H9 (cell line): ENCODE data around the gene UNC5C. TPM values are rescaled to one million over a fixed set of nuclear protein-coding genes. Genes with fewer than 3 reads are reported as not detected.

Experiments
- DNase-seq: peaks from one replicate; pipeline ENCODE4 v3.0.0-alpha.2; 2017
- H2AFZ ChIP-seq: one replicate; pipeline ENCODE4 v1.6.1; 2013; ENCODE audit warnings: mild to moderate bottlenecking, low read length, control low read depth, moderate library complexity
- H2AK5ac ChIP-seq: 2 replicates; pipeline ENCODE4 v1.6.1; 2013; ENCODE audit warnings: low read length, control low read depth, mixed read lengths; ENCODE audit not compliant: insufficient read length
- H2BK120ac ChIP-seq: one replicate; pipeline ENCODE4 v1.6.1; 2013; ENCODE audit warnings: low read depth, mild to moderate bottlenecking, low read length, control low read depth, inconsistent platforms; ENCODE audit not compliant: poor library complexity, severe bottlenecking
- H2BK12ac ChIP-seq: 2 replicates; pipeline ENCODE4 v1.6.1; 2013; ENCODE audit warnings: low read length, control low read depth, mixed read lengths, low read depth; ENCODE audit not compliant: insufficient read length
- H2BK15ac ChIP-seq: 2 replicates; pipeline ENCODE4 v1.6.1; 2013; ENCODE audit warnings: low read depth, low read length, control low read depth
- H2BK20ac ChIP-seq: one replicate; pipeline ENCODE4 v1.6.1; 2013; ENCODE audit warnings: low read depth, mild to moderate bottlenecking, low read length, control low read depth, inconsistent platforms; ENCODE audit not compliant: poor library complexity, severe bottlenecking
- H2BK5ac ChIP-seq: 2 replicates; pipeline ENCODE4 v1.6.1; 2013; ENCODE audit warnings: low read length, control low read depth, mixed read lengths; ENCODE audit not compliant: insufficient read length
- H3K14ac ChIP-seq: 2 replicates; pipeline ENCODE4 v1.6.1; 2013; ENCODE audit warnings: low read length, control low read depth; ENCODE audit not compliant: insufficient read depth
- H3K18ac ChIP-seq: 2 replicates; pipeline ENCODE4 v1.6.1; 2013; ENCODE audit warnings: low read depth, mild to moderate bottlenecking, mixed read lengths, low read length, control low read depth; ENCODE audit not compliant: insufficient read length
- H3K23ac ChIP-seq: 2 replicates; pipeline ENCODE4 v1.6.1; 2013; ENCODE audit warnings: low read length, control low read depth, mixed read lengths, low read depth; ENCODE audit not compliant: insufficient read length
- H3K23me2 ChIP-seq: 2 replicates; pipeline ENCODE4 v1.6.1; 2013; ENCODE audit warnings: low read depth, mild to moderate bottlenecking, mixed read lengths, low read length, control low read depth; ENCODE audit not compliant: insufficient read length, poor library complexity, severe bottlenecking
- H3K27ac ChIP-seq: 2 replicates; pipeline ENCODE4 v1.5.1; 2013; ENCODE audit warnings: low read length, control low read depth, mixed read lengths, low read depth; ENCODE audit not compliant: insufficient read length
- H3K27me3 ChIP-seq: 2 replicates; pipeline ENCODE4 v1.6.1; 2013; ENCODE audit warnings: low read length, control low read depth, inconsistent platforms; ENCODE audit not compliant: insufficient read depth
- H3K4ac ChIP-seq: 2 replicates; pipeline ENCODE4 v1.6.1; 2013; ENCODE audit warnings: low read depth, mild to moderate bottlenecking, control low read depth, inconsistent platforms, low read length, moderate library complexity
- H3K4me1 ChIP-seq: 2 replicates; pipeline ENCODE4 v1.6.1; 2013; ENCODE audit warnings: low read length, control low read depth, inconsistent platforms; ENCODE audit not compliant: insufficient read depth
- H3K4me2 ChIP-seq: 2 replicates; pipeline ENCODE4 v1.6.1; 2013; ENCODE audit warnings: low read length, control low read depth, mixed read lengths; ENCODE audit not compliant: insufficient read length, insufficient read depth
- H3K56ac ChIP-seq: 2 replicates; pipeline ENCODE4 v1.6.1; 2013; ENCODE audit warnings: low read depth, mild to moderate bottlenecking, mixed read lengths, low read length, control low read depth; ENCODE audit not compliant: insufficient read length
- H3K79me1 ChIP-seq: 2 replicates; pipeline ENCODE4 v1.6.1; 2013; ENCODE audit warnings: low read depth, mild to moderate bottlenecking, moderate library complexity, low read length, control low read depth, inconsistent platforms; ENCODE audit not compliant: insufficient read depth, poor library complexity, severe bottlenecking
- H3K79me2 ChIP-seq: 2 replicates; pipeline ENCODE4 v1.6.1; 2013; ENCODE audit warnings: low read length, control low read depth, inconsistent platforms; ENCODE audit not compliant: insufficient read depth
- H3K9ac ChIP-seq: 2 replicates; pipeline ENCODE4 v1.6.1; 2013; ENCODE audit warnings: low read length, control low read depth, mixed read lengths; ENCODE audit not compliant: insufficient read length; ENCODE audit errors: extremely low read depth
- H3K9me3 ChIP-seq: one replicate; pipeline ENCODE4 v1.6.1; 2013; ENCODE audit warnings: low read depth, low read length, inconsistent platforms; ENCODE audit not compliant: control insufficient read depth
- H3T11ph ChIP-seq: one replicate; pipeline ENCODE4 v1.6.1; 2013; ENCODE audit warnings: mild to moderate bottlenecking, low read length, control low read depth, inconsistent platforms
- H4K20me1 ChIP-seq: one replicate; pipeline ENCODE4 v1.6.1; 2013; ENCODE audit not compliant: control insufficient read depth, insufficient read length, insufficient read depth
- H4K5ac ChIP-seq: 2 replicates; pipeline ENCODE4 v1.6.1; 2013; ENCODE audit warnings: low read depth, mild to moderate bottlenecking, mixed read lengths, low read length, control low read depth; ENCODE audit not compliant: insufficient read length
- H4K8ac ChIP-seq: replicated peaks from 2 replicates; pipeline ENCODE4 v1.6.1; 2013; ENCODE audit warnings: low read length, control low read depth, mixed read lengths, low read depth; ENCODE audit not compliant: insufficient read length
- H4K91ac ChIP-seq: 2 replicates; pipeline ENCODE4 v1.6.1; 2013; ENCODE audit warnings: low read depth, mild to moderate bottlenecking, moderate library complexity, mixed read lengths, low read length, control low read depth; ENCODE audit not compliant: insufficient read length
- H3K27ac Mint-ChIP-seq, 3 experiments: 2 replicates in 2 of 3; 3 replicates in 1 of 3; pipeline ENCODE4 v1.8.0; 2020 to 2021; ENCODE audit warnings: mixed read lengths in 3 of 3, mild to moderate bottlenecking in 1 of 3, moderate library complexity in 1 of 3
- H3K27me3 Mint-ChIP-seq: 2 replicates; pipeline ENCODE4 v1.8.0; 2021; ENCODE audit warnings: low read depth, mild to moderate bottlenecking, moderate library complexity, mixed read lengths
- H3K36me3 Mint-ChIP-seq, 3 experiments: 2 replicates in 2 of 3; 3 replicates in 1 of 3; pipeline ENCODE4 v1.8.0; 2020 to 2021; ENCODE audit warnings: low read depth in 3 of 3, mixed read lengths in 3 of 3; ENCODE audit not compliant: insufficient read depth in 1 of 3
- H3K4me1 Mint-ChIP-seq, 2 experiments: 2 replicates each; pipeline ENCODE4 v1.8.0; 2020; ENCODE audit warnings: mixed read lengths in 2 of 2
- H3K4me3 Mint-ChIP-seq, 2 experiments: 2 replicates in 1 of 2; 3 replicates in 1 of 2; pipeline ENCODE4 v1.8.0; 2020 to 2021; ENCODE audit warnings: mild to moderate bottlenecking in 2 of 2, mixed read lengths in 2 of 2, moderate library complexity in 1 of 2
- H3K9me3 Mint-ChIP-seq, 2 experiments: 2 replicates in 1 of 2; 3 replicates in 1 of 2; pipeline ENCODE4 v1.8.0; 2020; ENCODE audit warnings: mild to moderate bottlenecking in 2 of 2, mixed read lengths in 2 of 2, moderate library complexity in 1 of 2
- total RNA-seq: library from RNA; stranded (reverse); gene quantifications from 2 replicates; pipeline ENCODE4 v1.2.1, GENCODE V29; 2021
- TF ChIP-seq, protein P1 (sequence below): fragments of 200-600 bp; sonication (generic); conservative IDR thresholded peaks from 3 replicates; pipeline ENCODE4 v1.8.0; 2021; ENCODE audit warnings: antibody characterized with exemption, mild to moderate bottlenecking

The UNC5C gene
- total RNA-seq, 1 experiment from 2014 or later = not detected

DNA sequence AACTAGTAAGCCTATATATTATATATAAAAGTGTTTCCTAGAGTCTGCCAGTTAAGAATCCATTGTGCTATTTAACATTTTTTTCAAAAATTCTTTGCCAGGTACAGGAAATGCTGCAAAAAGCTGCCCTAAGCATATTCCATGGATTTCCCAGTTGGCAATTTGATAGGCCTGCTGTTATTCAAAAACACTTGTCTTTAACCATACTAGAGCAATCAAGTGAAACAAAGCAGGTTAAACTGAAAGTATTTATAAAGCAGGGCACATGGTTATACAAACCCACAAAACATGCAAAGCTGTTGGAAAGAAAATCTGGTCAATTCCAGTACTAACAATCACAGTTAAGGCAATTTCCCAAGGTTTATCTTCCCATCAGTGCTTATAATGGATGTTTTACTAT lies 159.9 kb downstream of the UNC5C start:
- no peak overlapping the region for H2BK15ac ChIP-seq
- H3K27ac Mint-ChIP-seq = no peak overlapping the region
- TF ChIP-seq, protein P1, sequence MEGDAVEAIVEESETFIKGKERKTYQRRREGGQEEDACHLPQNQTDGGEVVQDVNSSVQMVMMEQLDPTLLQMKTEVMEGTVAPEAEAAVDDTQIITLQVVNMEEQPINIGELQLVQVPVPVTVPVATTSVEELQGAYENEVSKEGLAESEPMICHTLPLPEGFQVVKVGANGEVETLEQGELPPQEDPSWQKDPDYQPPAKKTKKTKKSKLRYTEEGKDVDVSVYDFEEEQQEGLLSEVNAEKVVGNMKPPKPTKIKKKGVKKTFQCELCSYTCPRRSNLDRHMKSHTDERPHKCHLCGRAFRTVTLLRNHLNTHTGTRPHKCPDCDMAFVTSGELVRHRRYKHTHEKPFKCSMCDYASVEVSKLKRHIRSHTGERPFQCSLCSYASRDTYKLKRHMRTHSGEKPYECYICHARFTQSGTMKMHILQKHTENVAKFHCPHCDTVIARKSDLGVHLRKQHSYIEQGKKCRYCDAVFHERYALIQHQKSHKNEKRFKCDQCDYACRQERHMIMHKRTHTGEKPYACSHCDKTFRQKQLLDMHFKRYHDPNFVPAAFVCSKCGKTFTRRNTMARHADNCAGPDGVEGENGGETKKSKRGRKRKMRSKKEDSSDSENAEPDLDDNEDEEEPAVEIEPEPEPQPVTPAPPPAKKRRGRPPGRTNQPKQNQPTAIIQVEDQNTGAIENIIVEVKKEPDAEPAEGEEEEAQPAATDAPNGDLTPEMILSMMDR = no peak
- H4K5ac ChIP-seq = no peak overlapping the region
- H3K14ac ChIP-seq = no peak overlapping the region
- H3K79me2 ChIP-seq = no peaks in the 10 kb centered on the region
- no peak overlapping the region for H2BK5ac ChIP-seq
- H3K36me3 Mint-ChIP-seq = no peaks in the 10 kb centered on the region
- H3K27me3 ChIP-seq = peaks cover 26% of the 10 kb centered on the region
- H3K23me2 ChIP-seq = no peaks in the 10 kb centered on the region
- H3K27me3 Mint-ChIP-seq = peaks cover 82% of the 10 kb centered on the region
- H2BK20ac ChIP-seq = no peak overlapping the region
- H2BK120ac ChIP-seq = no peak overlapping the region
- no peak overlapping the region for H2BK12ac ChIP-seq
- no peak overlapping the region for H3K4me2 ChIP-seq
- no peak overlapping the region for H3K27ac ChIP-seq
- no peak for DNase-seq
- no peak overlapping the region for H3T11ph ChIP-seq
- no peak overlapping the region for H3K9ac ChIP-seq
- no peak overlapping the region for H3K23ac ChIP-seq
- H3K56ac ChIP-seq = no peak overlapping the region
- no peak overlapping the region for H3K4ac ChIP-seq
- H2AFZ ChIP-seq = no peak overlapping the region
- no peak overlapping the region for H2AK5ac ChIP-seq
- no peaks in the 10 kb centered on the region for H3K9me3 ChIP-seq
- H3K18ac ChIP-seq = no peak overlapping the region
- H3K4me3 Mint-ChIP-seq = no peak overlapping the region
- H4K20me1 ChIP-seq = no peaks in the 10 kb centered on the region
- H3K79me1 ChIP-seq = no peaks in the 10 kb centered on the region
- H3K4me1 ChIP-seq = no peaks in the 10 kb centered on the region
- peaks cover 0 to 2% of the 10 kb centered on the region in 2 experiments; a peak in 2 of 5 replicates for H3K9me3 Mint-ChIP-seq
- H4K91ac ChIP-seq = no peak overlapping the region
- H4K8ac ChIP-seq = no peak overlapping the region
- peaks cover 0 to 4% of the 10 kb centered on the region in 2 experiments; a peak in 3 of 4 replicates for H3K4me1 Mint-ChIP-seq
